ENCODE measurements around the gene SEMA5B. TPM values are rescaled to one million over a fixed set of nuclear protein-coding genes. Genes with fewer than 3 reads are reported as not detected.

SEMA5B gene
- total RNA-seq, 1 experiment from 2014 or later, result 9.4 TPM

GRCh38 chr3:122880624-122881023 is 146.9 kb downstream of the SEMA5B start:
- Histone ChIP-seq H2BK120ac (ENCODE audit: low read depth, low read length, poor library complexity, severe bottlenecking) (no peak overlapping the region), H2BK5ac (ENCODE audit: insufficient read length, low read length) (no peak overlapping the region), H3K27me3 (ENCODE audit: insufficient read depth, low read length) (no peaks in the 10 kb centered on the region), H3K79me2 (ENCODE audit: insufficient read depth, low read length) (no peaks in the 10 kb centered on the region), H3K79me1 (ENCODE audit: insufficient read depth, low read depth, low read length, poor library complexity, severe bottlenecking) (no peaks in the 10 kb centered on the region), H2AK5ac (ENCODE audit: insufficient read length, low read length) (no peak overlapping the region), H3K9ac (ENCODE audit: extremely low read depth, insufficient read length, low read length) (no peak overlapping the region), H3K14ac (ENCODE audit: insufficient read depth, low read length) (no peak overlapping the region), H3K4ac (ENCODE audit: low read depth, low read length) (no peak overlapping the region), H3K4me1 (ENCODE audit: insufficient read depth, low read length) (no peaks in the 10 kb centered on the region), H2BK15ac (ENCODE audit: low read depth, low read length) (no peak overlapping the region), H3K23ac (ENCODE audit: insufficient read length, low read depth, low read length) (no peak overlapping the region), H3K56ac (ENCODE audit: insufficient read length, low read depth, low read length) (no peak overlapping the region), H4K91ac (ENCODE audit: insufficient read length, low read depth, low read length) (no peak overlapping the region), H2AFZ (ENCODE audit: low read length) (no peak overlapping the region), H4K8ac (replicated peaks; ENCODE audit: insufficient read length, low read depth, low read length) (no peak overlapping the region), H3K18ac (ENCODE audit: insufficient read length, low read depth, low read length) (no peak overlapping the region), H3K9me3 (ENCODE audit: control insufficient read depth, low read depth, low read length) (no peaks in the 10 kb centered on the region), H3T11ph (ENCODE audit: low read length) (no peak overlapping the region), H4K5ac (ENCODE audit: insufficient read length, low read depth, low read length) (no peak overlapping the region), H3K27ac (ENCODE audit: insufficient read length, low read depth, low read length) (no peak overlapping the region), H2BK20ac (ENCODE audit: low read depth, low read length, poor library complexity, severe bottlenecking) (no peak overlapping the region), H3K23me2 (ENCODE audit: insufficient read length, low read depth, low read length, poor library complexity, severe bottlenecking) (no peaks in the 10 kb centered on the region), H3K4me2 (ENCODE audit: insufficient read depth, insufficient read length, low read length) (no peak overlapping the region), H2BK12ac (ENCODE audit: insufficient read length, low read depth, low read length) (no peak overlapping the region), H4K20me1 (ENCODE audit: control insufficient read depth, insufficient read depth, insufficient read length) (no peaks in the 10 kb centered on the region)
- Mint-ChIP-seq H3K4me1 (peaks cover 5% of the 10 kb centered on the region in 2 experiments; a peak in 2 of 4 replicates), H3K4me3 (no peak overlapping the region), H3K27me3 (ENCODE audit: low read depth) (no peaks in the 10 kb centered on the region), H3K36me3 (ENCODE audit: insufficient read depth in 1 of 3, low read depth in 3 of 3) (peaks cover 0 to 3% (median 0%) of the 10 kb centered on the region in 3 experiments; a peak in 2 of 7 replicates), H3K27ac (no peak overlapping the region), H3K9me3 (no peaks in the 10 kb centered on the region)
- TF ChIP-seq CTCF (conservative IDR thresholded peaks at IDR 0.05), result peak; percentile 24; the same call in 1 of the 3 replicates
- no CpG with 5 or more reads among the region's 4 CpGs for WGBS (ENCODE audit: extremely low coverage, insufficient read length, low lambda C conversion rate)
- peak; percentile 34 for DNase-seq

Data from H9 (cell line).